ENCODE measurements around the gene PMM2. TPM values are rescaled to one million over a fixed set of nuclear protein-coding genes. Genes with fewer than 3 reads are reported as not detected.

PMM2 gene
- total RNA-seq, 1 experiment from 2014 or later = 58.4 TPM

DNA sequence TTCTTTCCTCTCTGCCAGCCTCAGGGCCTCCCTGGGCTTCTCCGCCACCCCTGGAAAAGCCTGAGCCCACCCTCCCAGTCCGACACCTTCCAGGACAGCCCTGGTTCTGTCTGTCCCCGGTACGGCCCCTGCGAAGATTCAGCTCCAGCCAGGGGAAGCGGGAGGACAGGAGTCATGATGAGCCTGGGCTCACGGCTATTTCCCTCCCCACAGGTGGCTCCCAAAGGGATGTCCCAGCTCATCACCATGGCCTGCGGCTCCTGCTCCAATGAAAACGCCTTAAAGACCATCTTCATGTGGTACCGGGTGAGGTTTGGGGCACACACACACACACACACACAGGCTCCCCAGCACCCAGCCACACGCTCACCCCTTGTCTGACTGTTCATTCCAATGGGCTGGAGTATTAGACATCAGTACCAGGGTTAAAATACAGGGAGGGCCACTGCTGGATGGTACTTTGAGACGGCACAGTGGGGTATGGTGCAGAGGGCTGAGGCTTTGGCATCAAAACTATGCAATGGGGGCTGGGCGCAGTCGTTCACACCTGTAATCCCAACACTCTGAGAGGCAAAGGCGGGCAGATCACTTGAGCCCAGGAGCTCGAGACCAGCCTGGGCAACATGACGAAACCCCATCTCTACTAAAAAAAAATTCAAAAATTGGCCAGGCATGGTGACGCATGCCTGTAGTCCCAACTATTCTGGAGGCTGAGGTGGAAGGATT, 33.0 kb upstream of the PMM2 start:
- DNase-seq (ENCODE audit: low read depth, low spot score) = no peak
- intact Hi-C loops (cut with micrococcal nuclease; ENCODE audit: unreplicated experiment) (no loop called here), in situ Hi-C loops (cut with HindIII; ENCODE audit: low pct_unique_long_range_greater_than_20kb, low sequenced_read_pairs) (no loop called here)
- ChIA-PET POLR2A (no interaction called here), CTCF (no interaction called here)
- no peaks in the 10 kb centered on the region for H3K36me3 ChIP-seq (ENCODE audit: control insufficient read depth, insufficient read depth, low read length)
- H3K4me1 ChIP-seq (ENCODE audit: control insufficient read depth, insufficient read depth, low read length) = no peaks in the 10 kb centered on the region
- no TSS peak for BruUV-seq (replicated peaks)
- no peaks in the 10 kb centered on the region for H3K27me3 ChIP-seq (ENCODE audit: control insufficient read depth, insufficient read depth, low read length)
- peak; percentile 29; the same call in 1 of the 2 replicates for ATAC-seq
- no peak overlapping the region for H3K4me3 ChIP-seq (ENCODE audit: low read depth in 2 of 2, low read length in 2 of 2)
- no peak overlapping the region for H3K27ac ChIP-seq (ENCODE audit: low read length)
- H3K9me3 ChIP-seq (ENCODE audit: control insufficient read depth, insufficient read depth, low read depth, low read length) = no peaks in the 10 kb centered on the region
- TF ChIP-seq TCF7L2 (IDR thresholded peaks at IDR 0.05; ENCODE audit: low read depth, low read length) = no peak
- TF ChIP-seq CTCF (IDR thresholded peaks at IDR 0.05) = no peak
- TF ChIP-seq REST (IDR thresholded peaks at IDR 0.05; ENCODE audit: insufficient read depth in 1 of 2, low read depth in 2 of 2, low read length in 1 of 2) = no peak
- TF ChIP-seq POLR2AphosphoS5 (IDR thresholded peaks at IDR 0.05; ENCODE audit: low read depth, low read length) = no peak
- no peak for TF ChIP-seq SIN3A (IDR thresholded peaks at IDR 0.05; ENCODE audit: borderline replicate concordance, insufficient read depth, low read depth, low read length)

GRCh38 chr16:8767176-8767575, 30.5 kb upstream of the PMM2 start:
- POLR2A ChIA-PET = no interaction called here
- TF ChIP-seq POLR2AphosphoS5 (IDR thresholded peaks at IDR 0.05; ENCODE audit: low read depth, low read length) (no peak), SIN3A (IDR thresholded peaks at IDR 0.05; ENCODE audit: borderline replicate concordance, insufficient read depth, low read depth, low read length) (no peak), CTCF (IDR thresholded peaks at IDR 0.05) (no peak), TCF7L2 (IDR thresholded peaks at IDR 0.05; ENCODE audit: low read depth, low read length) (no peak), REST (IDR thresholded peaks at IDR 0.05; ENCODE audit: insufficient read depth in 1 of 2, low read depth in 2 of 2, low read length in 1 of 2) (no peak)
- Histone ChIP-seq H3K4me1 (ENCODE audit: control insufficient read depth, insufficient read depth, low read length) (no peaks in the 10 kb centered on the region), H3K27ac (ENCODE audit: low read length) (no peak overlapping the region), H3K4me3 (ENCODE audit: low read depth in 2 of 2, low read length in 2 of 2) (no peak overlapping the region), H3K36me3 (ENCODE audit: control insufficient read depth, insufficient read depth, low read length) (no peaks in the 10 kb centered on the region), H3K27me3 (ENCODE audit: control insufficient read depth, insufficient read depth, low read length) (no peaks in the 10 kb centered on the region), H3K9me3 (ENCODE audit: control insufficient read depth, insufficient read depth, low read depth, low read length) (no peaks in the 10 kb centered on the region)
- no peak for ATAC-seq
- CTCF ChIA-PET = interaction anchor here (0.6 kb wide), 1 partner anchor 18 kb away, joined by 3 read pairs; no protein-coding TSS in a partner anchor
- in situ Hi-C loops (cut with HindIII; ENCODE audit: low pct_unique_long_range_greater_than_20kb, low sequenced_read_pairs) (no loop called here), intact Hi-C loops (cut with micrococcal nuclease; ENCODE audit: unreplicated experiment) (no loop called here)
- BruUV-seq (replicated peaks) = no TSS peak
- no peak for DNase-seq (ENCODE audit: low read depth, low spot score)
